ENCODE measurements around the gene TLL1.

DNA sequence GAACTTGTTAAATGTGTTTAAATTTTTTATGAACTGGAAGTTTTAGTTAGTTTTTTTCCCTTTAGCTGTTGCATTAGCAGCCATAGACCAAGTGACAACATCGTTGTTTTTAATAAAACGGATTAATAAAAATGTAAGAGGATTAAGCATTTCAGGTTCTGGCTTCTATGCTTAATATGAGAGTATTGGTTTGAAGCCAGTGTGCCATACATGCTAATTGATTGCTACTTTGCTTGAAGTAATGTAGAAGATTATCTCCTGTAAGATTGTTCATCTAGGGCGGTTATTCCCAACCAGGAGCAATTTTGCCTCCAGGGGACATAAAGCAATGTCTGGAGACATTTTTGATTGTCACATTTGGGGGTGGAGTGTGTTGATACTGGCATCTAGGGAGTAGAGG, 54.3 kb downstream of the TLL1 start:
- TF ChIP-seq POLR2AphosphoS5 (IDR thresholded peaks at IDR 0.05; ENCODE audit: borderline replicate concordance, low read depth, low read length), result no peak
- no peak for TF ChIP-seq EZH2 (IDR thresholded peaks at IDR 0.05)
- TF ChIP-seq FOXP2 (optimal IDR thresholded peaks at IDR 0.05; ENCODE audit: control extremely low read depth, extremely low read length, insufficient read depth), result no peak
